ACC112 (cell line): ENCODE data around the gene PSMG4.
"Not testable (repeated sequence)": the region's sequence is repeated elsewhere in the genome, so short reads cannot be mapped to it uniquely, and the experiment has no call there.

ENCODE experiments used
- H2AFZ ChIP-seq: fragments of 200-600 bp; sonication (generic); one replicate; pipeline ENCODE4 v1.6.0; 2017; ENCODE audit warnings: antibody characterized with exemption, low read length; ENCODE audit not compliant: unreplicated experiment
- H3K27ac ChIP-seq: fragments of 200-600 bp; sonication (generic); 2 replicates; pipeline ENCODE4 v1.5.1; 2014; ENCODE audit warnings: low read depth, mild to moderate bottlenecking, antibody characterized with exemption, low read length, moderate library complexity
- H3K27me3 ChIP-seq: fragments of 200-600 bp; sonication (generic); 2 replicates; pipeline ENCODE4 v1.6.1; 2014; ENCODE audit warnings: mild to moderate bottlenecking, antibody characterized with exemption, low read length, moderate library complexity, mixed read lengths; ENCODE audit not compliant: insufficient read depth
- H3K36me3 ChIP-seq: fragments of 200-600 bp; sonication (generic); 2 replicates; pipeline ENCODE4 v1.6.1; 2016; ENCODE audit warnings: mild to moderate bottlenecking, antibody characterized with exemption, low read length, moderate library complexity, mixed read lengths; ENCODE audit not compliant: insufficient read depth
- H3K4me1 ChIP-seq: fragments of 200-600 bp; sonication (generic); one replicate; pipeline ENCODE4 v1.6.1; 2016; ENCODE audit warnings: low read length, mixed read lengths; ENCODE audit not compliant: insufficient read depth, unreplicated experiment, control insufficient read depth
- H3K4me3 ChIP-seq: fragments of 200-600 bp; sonication (generic); 2 replicates; pipeline ENCODE4 v1.5.1; 2014; ENCODE audit warnings: mild to moderate bottlenecking, low read depth, low read length
- H3K79me2 ChIP-seq: fragments of 200-600 bp; sonication (generic); one replicate; pipeline ENCODE4 v1.6.0; 2016; ENCODE audit warnings: low read length; ENCODE audit not compliant: control insufficient read depth, unreplicated experiment, insufficient read depth

The PSMG4 gene

DNA sequence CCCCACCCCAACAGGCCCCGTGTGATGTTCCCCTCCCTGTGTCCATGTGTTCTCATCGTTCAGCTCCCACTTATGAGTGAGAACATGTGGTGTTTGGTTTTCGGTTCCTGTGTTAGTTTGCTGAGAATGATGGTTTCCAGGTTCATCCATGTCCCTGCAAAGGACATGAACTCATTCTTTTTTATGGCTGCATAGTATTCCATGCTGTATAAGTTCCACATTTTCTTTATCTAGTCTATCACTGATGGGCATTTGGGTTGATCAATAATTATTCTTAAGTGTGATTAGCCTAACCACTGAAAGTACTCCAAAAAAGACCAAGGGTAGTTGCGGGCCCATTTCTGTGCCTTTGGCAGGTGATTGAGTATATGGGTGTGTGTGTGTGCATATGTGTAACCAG, 17.0 kb upstream of the PSMG4 start:
- H3K79me2 ChIP-seq, H2AFZ ChIP-seq, H3K4me3 ChIP-seq, H3K4me1 ChIP-seq, H3K27ac ChIP-seq, H3K36me3 ChIP-seq: not testable (repeated sequence)
- H3K27me3 ChIP-seq, result peaks cover 31% of the 10 kb centered on the region

DNA sequence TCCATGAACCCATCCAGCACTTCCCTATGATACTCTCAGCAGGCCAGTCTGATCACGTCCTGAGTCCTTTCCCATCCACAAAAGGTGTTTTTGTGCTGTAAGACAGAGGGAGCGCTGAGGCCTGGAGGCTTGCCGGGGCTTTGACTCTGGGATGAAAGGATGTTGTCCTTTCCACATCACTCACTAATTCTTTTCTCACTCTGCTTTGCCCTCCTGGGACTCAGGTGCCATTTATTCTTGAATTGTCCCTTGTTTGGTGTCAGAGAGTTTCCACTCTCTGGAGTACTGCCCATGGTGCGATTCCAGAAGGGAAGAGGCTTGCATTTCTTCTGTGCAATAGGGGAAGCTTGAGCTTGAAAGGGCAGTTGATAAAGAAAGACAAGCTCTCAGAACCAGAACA, 16.0 kb upstream of the PSMG4 start:
- Histone ChIP-seq H3K36me3 (no peaks in the 10 kb centered on the region), H3K27me3 (peaks cover 27% of the 10 kb centered on the region), H3K79me2 (no peaks in the 10 kb centered on the region), H3K27ac (no peak overlapping the region), H3K4me1 (peaks cover 8% of the 10 kb centered on the region), H3K4me3 (no peak overlapping the region), H2AFZ (no peak overlapping the region)

DNA sequence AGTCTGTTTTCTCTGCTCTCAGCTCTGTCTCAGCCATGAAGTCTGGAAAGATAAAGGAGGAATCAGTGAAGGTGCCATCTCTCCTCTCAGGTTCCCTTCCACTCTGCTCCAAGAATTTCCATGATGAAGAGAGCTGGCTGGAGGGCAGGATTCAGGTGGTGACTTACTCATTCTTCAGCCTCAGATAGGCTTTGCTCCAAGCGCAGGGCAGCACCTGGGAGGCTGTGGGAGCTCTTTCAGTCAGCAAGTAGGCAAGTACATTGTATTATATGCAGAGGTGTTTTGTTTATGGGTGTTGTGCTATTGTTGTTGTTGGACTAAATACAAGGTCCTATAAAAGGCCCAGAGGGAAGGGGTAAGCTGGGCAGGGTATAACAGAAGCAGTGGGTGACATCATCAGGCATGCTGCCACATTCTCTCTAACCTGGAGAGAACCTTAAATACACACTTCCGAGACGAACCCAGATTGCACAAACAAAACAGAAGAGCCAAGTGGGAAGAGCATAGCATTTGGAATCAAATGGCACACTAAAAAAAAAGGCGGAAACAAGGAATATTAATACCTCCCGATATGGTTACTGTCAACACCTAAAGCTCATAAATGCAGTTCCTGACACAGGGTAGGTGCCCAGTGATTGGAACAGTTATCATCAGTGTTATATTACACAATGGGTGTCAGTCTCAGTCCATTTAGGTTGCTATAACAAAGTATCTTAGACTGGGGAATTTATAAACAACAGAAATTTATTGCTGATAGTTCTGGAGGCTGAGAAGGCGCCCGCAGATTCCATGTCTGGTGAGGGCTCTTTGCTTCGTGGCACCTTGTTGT, 14.5 kb upstream of the PSMG4 start:
- no peak overlapping the region for H2AFZ ChIP-seq
- H3K4me3 ChIP-seq, result no peak overlapping the region
- H3K79me2 ChIP-seq, result no peaks in the 10 kb centered on the region
- H3K36me3 ChIP-seq, result no peaks in the 10 kb centered on the region
- H3K27ac ChIP-seq, result no peak overlapping the region
- peaks cover 22% of the 10 kb centered on the region for H3K27me3 ChIP-seq
- H3K4me1 ChIP-seq, result peaks cover 16% of the 10 kb centered on the region

DNA sequence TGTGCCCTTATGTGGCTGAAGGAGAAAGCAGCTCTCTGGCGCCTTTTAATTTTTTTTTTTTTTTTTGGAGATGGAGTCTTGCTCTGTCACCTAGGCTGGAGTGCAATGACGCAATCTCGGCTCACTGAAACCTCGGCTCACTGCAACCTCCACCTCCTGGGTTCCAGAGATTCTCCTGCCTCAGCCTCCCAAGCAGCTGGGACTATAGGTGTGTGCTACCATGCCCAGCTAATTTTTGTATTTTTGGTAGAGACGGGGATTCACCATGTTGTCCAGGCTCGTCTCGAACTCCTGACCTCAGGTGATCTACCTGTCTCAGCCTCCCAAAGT, 13.9 kb upstream of the PSMG4 start:
- peaks cover 17% of the 10 kb centered on the region for H3K27me3 ChIP-seq
- H3K36me3 ChIP-seq, H3K79me2 ChIP-seq, H2AFZ ChIP-seq, H3K27ac ChIP-seq, H3K4me3 ChIP-seq: not testable (repeated sequence)
- peaks cover 16% of the 10 kb centered on the region for H3K4me1 ChIP-seq

DNA sequence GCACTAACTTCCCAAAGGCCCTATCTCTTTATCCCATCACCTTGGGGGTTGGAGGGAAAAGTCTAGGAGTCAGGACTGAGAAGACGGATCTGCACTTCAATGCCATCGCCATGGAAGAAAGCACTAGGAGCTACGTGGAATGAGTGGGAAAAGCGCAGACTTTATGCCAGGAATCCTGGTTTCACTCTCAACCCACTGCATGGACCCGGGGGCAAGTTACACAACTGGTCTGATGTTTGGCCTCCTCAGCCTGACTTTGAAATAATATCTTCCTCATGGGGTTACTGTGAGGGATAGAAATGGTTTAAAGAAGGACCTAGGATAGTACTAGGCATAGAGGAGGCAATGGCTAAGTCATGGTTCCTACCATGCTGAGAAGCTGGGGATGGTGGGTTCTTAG, 13.5 kb upstream of the PSMG4 start:
- peaks cover 16% of the 10 kb centered on the region for H3K4me1 ChIP-seq
- peaks cover 15% of the 10 kb centered on the region for H3K27me3 ChIP-seq
- no peak overlapping the region for H2AFZ ChIP-seq
- no peaks in the 10 kb centered on the region for H3K79me2 ChIP-seq
- H3K4me3 ChIP-seq, result no peak overlapping the region
- H3K36me3 ChIP-seq, result no peaks in the 10 kb centered on the region
- no peak overlapping the region for H3K27ac ChIP-seq

DNA sequence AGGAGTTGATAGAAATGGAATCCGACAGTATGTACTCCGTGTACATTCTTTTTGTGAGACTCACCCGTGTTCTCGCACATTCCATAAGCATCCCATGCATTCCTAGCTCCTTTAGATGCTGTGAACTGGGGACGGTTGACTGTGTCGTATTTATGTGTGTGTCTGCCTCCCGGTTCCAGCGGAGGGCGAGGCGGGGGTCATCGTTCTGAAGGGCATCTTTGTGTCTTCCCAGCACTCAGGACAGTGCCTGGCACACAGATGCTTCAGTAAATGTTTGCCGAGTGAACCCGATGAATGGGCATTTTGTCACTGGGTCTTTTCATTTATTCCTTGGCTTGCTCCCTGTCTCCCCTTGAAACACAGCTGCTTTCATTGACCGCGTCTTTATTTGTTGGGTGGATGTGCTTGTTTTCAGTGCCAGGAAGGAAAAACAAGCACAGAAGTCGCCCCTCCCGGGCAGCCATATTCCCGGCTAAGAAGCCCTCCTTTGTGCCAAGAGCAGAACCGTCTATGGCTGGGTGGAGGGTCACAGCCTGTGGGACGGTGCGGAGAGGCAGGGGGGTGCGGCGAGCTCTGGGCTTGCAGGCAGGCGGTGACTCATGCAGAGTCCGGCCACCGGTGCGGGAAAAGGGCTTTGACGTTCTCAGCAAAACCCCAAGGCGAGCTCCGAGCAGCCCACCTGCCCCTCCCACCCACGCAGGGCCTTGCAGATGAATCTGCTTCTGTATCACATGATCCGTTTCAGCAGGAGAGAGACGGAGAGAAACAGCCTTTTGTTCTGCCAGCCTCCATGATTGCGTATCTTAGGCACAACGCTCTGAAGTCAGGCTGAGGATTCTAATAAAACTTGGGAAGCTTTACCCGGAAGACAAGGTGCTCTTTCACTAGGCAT, 11.2 kb upstream of the PSMG4 start:
- no peaks in the 10 kb centered on the region for H3K79me2 ChIP-seq
- H2AFZ ChIP-seq, result peak overlapping the region; percentile 22
- peak overlapping the region; percentile 71 for H3K4me3 ChIP-seq
- H3K27ac ChIP-seq, result no peak overlapping the region
- H3K4me1 ChIP-seq, result peaks cover 16% of the 10 kb centered on the region
- H3K36me3 ChIP-seq, result no peaks in the 10 kb centered on the region
- peaks cover 12% of the 10 kb centered on the region for H3K27me3 ChIP-seq

DNA sequence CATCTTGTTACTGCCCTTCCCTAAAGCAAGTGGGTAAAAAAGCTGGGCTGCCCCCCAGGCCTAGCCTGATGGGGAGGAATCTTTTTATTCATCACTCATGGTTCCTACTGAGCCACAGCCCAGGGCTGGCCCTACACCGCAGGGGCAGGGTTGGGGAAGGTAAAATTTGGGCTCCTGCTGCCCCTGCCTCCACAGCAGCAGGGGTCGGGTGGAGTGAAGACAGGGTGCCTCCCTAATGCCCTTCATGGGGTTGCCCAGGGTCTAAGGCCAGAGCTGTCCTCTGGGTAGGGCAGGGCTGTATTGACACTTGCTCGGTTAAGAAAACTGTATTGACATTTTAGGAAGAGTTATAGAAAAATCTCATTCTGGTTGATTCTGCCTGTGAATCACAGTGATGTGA, 8.9 kb upstream of the PSMG4 start:
- Histone ChIP-seq H3K27me3 (no peaks in the 10 kb centered on the region; the same call in 1 of the 2 replicates), H2AFZ (no peak overlapping the region)

DNA sequence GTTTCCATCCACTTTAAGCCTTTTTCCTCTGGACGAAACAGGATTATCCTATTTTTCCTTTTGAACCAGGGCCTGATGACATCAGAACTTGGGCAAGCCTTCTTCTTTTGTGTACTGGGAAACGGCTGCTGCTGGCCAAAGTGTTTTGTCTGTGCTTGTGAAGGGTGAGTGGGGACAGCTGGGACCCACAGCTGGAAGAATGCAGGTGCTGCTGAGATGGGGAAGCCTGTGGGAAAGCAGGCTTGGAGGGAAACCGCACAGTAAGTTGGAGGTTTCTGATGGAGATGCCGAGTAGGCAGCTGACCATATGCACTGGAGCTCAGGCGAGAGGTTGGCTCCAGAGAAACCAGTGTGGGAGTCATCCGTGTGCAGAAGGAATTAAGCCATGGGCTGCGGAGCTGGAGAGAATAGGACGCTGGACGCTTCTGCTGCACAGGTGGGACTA, 8.5 kb upstream of the PSMG4 start:
- H3K4me3 ChIP-seq, result no peak overlapping the region
- H3K27me3 ChIP-seq, result no peaks in the 10 kb centered on the region; the same call in 1 of the 2 replicates
- no peaks in the 10 kb centered on the region for H3K79me2 ChIP-seq
- H2AFZ ChIP-seq, result no peak overlapping the region
- H3K36me3 ChIP-seq, result no peaks in the 10 kb centered on the region
- peaks cover 16% of the 10 kb centered on the region for H3K4me1 ChIP-seq
- H3K27ac ChIP-seq, result no peak overlapping the region

More for the DNA sequence above, 8.9 kb upstream of the PSMG4 start:
- Histone ChIP-seq H3K4me1 (peaks cover 16% of the 10 kb centered on the region), H3K4me3 (no peak overlapping the region), H3K27ac (no peak overlapping the region), H3K79me2 (no peaks in the 10 kb centered on the region), H3K36me3 (no peaks in the 10 kb centered on the region)

DNA sequence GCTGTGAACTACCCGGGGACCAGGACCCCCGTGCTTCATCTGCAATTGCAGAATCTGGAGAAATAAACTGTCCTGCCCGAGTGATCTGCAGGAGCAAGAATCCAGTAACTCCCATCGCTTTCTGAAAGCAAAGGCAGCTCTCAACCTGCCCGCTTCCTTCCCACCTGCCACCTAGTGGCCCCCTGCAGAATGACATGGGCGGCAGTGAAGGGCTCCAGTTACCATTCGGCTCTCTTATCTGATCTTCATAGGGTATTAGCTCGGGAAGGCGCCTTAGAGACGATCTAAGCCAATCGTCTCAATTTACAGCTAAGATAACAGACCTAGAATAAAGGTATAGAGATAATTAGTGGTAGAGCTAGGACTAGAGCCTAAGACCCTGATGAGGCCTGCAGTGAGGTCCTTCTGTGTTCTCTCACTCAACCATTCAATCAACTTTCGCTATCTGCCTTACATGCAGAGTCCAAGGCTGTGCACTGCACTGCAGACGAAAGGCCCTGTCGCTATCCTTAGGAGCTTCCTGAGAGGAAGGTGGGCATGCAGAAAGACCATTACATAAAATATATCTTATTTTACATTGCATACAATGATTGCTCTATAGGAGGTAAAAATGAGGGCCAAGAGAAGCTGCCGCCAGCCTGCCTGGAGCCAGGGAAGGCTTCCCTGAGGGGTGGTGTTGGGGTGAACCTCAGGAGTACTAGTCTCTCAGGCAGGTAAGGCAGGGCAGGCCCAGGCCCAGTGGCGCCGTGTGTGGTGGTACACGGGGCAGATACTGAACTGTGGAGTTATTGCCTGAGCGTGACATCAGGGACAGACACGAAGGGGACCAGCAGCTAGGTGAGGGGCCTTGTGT, 7.1 kb upstream of the PSMG4 start:
- H3K27me3 ChIP-seq, result peaks cover 3% of the 10 kb centered on the region; the same call in 1 of the 2 replicates
- peaks cover 16% of the 10 kb centered on the region for H3K4me1 ChIP-seq
- H3K79me2 ChIP-seq, result no peaks in the 10 kb centered on the region
- H3K27ac ChIP-seq, result no peak overlapping the region
- no peak overlapping the region for H3K4me3 ChIP-seq
- no peak overlapping the region for H2AFZ ChIP-seq
- no peaks in the 10 kb centered on the region for H3K36me3 ChIP-seq

DNA sequence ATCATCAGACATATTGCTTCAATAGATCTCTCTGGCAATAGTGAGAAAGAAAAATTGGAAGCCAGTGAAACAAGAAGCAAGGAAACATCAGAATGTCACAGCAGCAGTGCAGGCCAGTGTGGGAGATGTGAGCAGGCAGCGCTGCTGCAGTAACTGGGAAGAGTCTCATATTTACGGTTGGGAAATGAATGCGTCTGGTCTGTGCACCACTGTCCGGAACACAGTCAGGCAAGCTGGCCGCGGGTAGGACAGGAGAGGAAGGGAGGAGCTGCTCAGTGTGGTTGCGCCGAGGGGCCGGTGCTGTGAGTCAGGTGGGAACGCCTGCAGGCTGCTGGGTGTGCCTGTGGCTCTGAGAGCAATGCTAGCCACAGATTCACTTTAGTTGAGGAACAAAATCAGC, 6.4 kb upstream of the PSMG4 start:
- Histone ChIP-seq H3K27ac (no peak overlapping the region), H3K79me2 (no peaks in the 10 kb centered on the region), H3K27me3 (peaks cover 3% of the 10 kb centered on the region; the same call in 1 of the 2 replicates), H3K4me1 (peaks cover 12% of the 10 kb centered on the region), H3K4me3 (no peak overlapping the region), H3K36me3 (no peaks in the 10 kb centered on the region), H2AFZ (no peak overlapping the region)
